Omental fat pad (tissue), 4 donors: ENCODE data around the gene LRRC10. TPM values are rescaled to one million over a fixed set of nuclear protein-coding genes. Genes with fewer than 3 reads are reported as not detected.

Experiments
- ATAC-seq: fragments of 150-250 bp; one replicate; pipeline ENCODE4 v1.9.1; 2016; ENCODE audit warnings: mild to moderate bottlenecking, moderate library complexity; ENCODE audit not compliant: low FRiP score
- DNase-seq: peaks from one replicate; pipeline ENCODE4 v3.0.0-alpha.2; 2019; ENCODE audit warnings: low spot score
- CTCF ChIP-seq, 3 donors: fragments of 450-650 bp; IDR thresholded peaks; one replicate each; pipeline ENCODE4 v1.5.1; 2016 to 2017; ENCODE audit warnings: antibody characterized with exemption in 3 of 3, mild to moderate bottlenecking in 3 of 3, moderate library complexity in 2 of 3
- total RNA-seq, 4 donors: library from RNA; depleted of rRNA; stranded (reverse); fragments of >200 nt; gene quantifications; one replicate each; pipeline ENCODE4 v1.1.0, GENCODE V29; 2016

The LRRC10 gene, protein sequence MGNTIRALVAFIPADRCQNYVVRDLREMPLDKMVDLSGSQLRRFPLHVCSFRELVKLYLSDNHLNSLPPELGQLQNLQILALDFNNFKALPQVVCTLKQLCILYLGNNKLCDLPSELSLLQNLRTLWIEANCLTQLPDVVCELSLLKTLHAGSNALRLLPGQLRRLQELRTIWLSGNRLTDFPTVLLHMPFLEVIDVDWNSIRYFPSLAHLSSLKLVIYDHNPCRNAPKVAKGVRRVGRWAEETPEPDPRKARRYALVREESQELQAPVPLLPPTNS
- total RNA-seq: not detected

DNA sequence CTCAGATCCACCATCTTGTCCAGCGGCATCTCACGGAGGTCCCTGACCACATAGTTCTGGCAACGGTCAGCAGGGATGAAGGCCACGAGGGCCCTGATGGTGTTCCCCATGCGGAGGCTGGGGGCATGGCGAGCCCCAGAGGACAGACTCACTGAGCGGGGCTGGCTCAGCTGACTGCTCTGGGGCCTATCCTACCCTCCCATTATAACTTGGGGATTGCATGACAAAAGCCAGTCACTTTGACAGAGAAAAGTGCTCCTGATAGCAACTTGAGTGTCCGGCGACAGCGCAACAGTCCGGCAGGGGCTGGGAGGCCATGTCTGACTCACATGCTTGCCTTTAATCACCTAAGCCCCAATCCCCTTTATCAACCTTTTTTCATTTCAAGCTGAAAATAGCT lies at the start of gene LRRC10:
TSS of gene LRRC10 (minus strand) at position 179 of the 400 bp plus-strand sequence. CDS start at position 110, 69 bp downstream.
- ATAC-seq (no peak), DNase-seq (no peak)
- TF ChIP-seq CTCF (IDR thresholded peaks at IDR 0.05): no peak

- DNase-seq (no peak), ATAC-seq (no peak)
- TF ChIP-seq CTCF (IDR thresholded peaks at IDR 0.05): no peak
Measured at GRCh38 chr12:69660164-69660863, 49.6 kb upstream of the LRRC10 start.

DNA sequence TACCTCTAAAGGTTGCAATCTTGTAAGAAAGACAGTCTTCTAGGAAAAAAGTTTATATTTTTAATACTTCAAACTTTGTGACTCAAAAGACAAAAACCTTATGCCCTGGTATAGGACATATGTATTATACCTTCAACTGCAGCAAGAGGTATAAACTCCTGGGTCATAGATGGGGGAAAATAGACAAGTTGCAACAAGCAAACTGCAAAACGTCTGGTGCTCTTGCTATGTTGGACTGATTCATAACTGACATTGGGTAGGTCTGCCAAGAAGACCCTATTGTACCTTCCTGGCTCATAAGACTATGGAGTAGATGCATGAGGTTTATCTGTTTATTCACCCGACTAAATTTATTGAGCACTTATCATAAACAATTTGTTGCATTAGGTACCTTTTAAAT lies 47.5 kb upstream of the LRRC10 start:
- DNase-seq (no peak), ATAC-seq (no peak)
- no peak for TF ChIP-seq CTCF (IDR thresholded peaks at IDR 0.05)

DNA sequence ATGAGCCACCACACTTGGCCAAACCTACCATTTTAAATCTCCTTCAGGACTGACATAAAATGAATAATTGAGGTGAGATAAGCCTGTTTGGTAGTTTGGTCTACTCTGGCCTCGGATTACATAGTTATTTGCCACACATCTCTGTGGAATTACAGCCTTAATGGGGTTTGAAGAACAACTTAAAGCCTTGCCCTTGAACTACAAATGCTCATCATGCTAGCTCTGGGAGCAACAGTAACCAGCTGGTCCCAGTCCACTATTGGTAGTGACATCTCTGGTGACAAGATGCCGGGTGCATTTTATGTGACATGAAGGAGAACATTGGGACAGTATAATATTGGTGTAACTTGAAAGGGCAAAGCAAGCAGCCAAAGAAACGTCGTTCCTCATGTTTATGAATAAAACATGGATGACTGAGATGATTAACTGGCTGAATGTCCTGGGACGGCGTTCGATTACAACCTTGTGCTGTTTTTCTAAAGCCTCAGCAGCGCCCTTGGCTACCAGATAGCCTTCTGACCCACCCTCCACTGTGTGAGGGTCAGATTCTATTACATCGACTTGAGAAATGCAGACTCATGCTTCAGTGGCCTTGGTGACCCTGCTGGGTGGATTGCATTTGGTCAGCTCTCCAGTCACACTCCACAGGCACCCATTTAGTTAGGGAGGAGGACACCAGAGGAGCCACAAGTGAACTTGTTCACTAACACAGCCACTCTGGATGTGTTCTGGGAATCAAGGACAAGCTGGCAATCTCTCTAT lies 46.9 kb upstream of the LRRC10 start:
- no peak for TF ChIP-seq CTCF (IDR thresholded peaks at IDR 0.05)
- ATAC-seq: no peak
- DNase-seq: no peak

DNA sequence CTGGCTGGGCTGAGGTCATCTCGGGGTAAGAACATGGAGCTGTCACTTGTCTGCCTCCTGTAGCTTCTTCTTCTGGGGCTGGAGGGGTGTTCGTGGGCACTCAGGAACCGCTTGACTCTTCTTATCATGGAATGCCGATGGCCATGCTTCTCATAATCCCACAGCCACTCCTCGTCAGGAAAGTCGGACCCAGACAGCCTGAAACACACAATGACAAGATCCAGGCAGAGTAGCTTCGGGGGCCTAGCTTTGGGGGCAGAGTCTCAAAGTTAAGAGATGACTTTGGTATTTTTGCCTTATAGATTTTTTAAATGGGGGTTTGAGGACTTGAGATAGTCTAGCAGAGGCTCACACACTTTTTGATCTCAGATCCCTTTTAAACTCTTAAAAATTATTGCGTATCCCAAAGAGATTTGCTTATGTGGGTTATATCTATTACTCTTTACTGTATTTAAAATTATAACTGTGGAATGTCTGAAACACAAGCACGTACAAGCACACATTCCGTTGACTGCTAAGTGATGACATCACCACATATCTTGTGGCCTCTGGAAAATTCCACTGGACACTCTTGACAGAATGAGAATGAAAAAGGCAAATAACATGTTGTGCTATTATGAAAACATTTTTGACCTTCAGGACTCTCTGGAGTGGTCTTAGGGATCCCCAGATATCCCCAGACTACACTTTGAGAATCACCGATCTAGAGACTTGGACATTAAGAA lies 45.1 kb upstream of the LRRC10 start:
- TF ChIP-seq CTCF (IDR thresholded peaks at IDR 0.05): no peak
- DNase-seq (no peak), ATAC-seq (no peak)

- DNase-seq (no peak), ATAC-seq (no peak)
- no peak for TF ChIP-seq CTCF (IDR thresholded peaks at IDR 0.05)
Measured at GRCh38 chr12:69653703-69654102, 43.0 kb upstream of the LRRC10 start.
